PC-3 (cell line): ENCODE results near the gene LRRC8A. TPM values are rescaled to one million over a fixed set of nuclear protein-coding genes. Genes with fewer than 3 reads are reported as not detected.

Experiments
- ATAC-seq: fragments of 200-7000 bp; cut with Tn5 transposase; 2 replicates; pipeline ENCODE4 v1.9.1; 2020; ENCODE audit warnings: mild to moderate bottlenecking, moderate library complexity
- BruUV-seq: library from RNA; stranded (reverse); fragments of 400-500 nt; replicated peaks from 2 replicates; lab custom pipeline; 2021; lab: Mats Ljungman, UMichigan
- CTCF ChIA-PET: fragments of 300-600 bp; sonication (Branson Sonifier 250); formaldehyde crosslinking; loops from one replicate; lab custom pipeline; 2022; ENCODE audit warnings: antibody characterized with exemption; lab: Charles Lee
- POLR2A ChIA-PET: fragments of 300-600 bp; sonication (Branson Sonifier 250); formaldehyde crosslinking; loops from one replicate; lab custom pipeline; 2022; ENCODE audit warnings: antibody characterized with exemption; ENCODE audit not compliant: unreplicated experiment; lab: Charles Lee
- DNase-seq: peaks from one replicate; pipeline ENCODE4 v3.0.0-alpha.2; 2015
- H2AFZ ChIP-seq: fragments of 300-600 bp; sonication (generic); 2 replicates; pipeline ENCODE4 v1.6.0; 2016; ENCODE audit warnings: antibody characterized with exemption, low read length
- H3F3A ChIP-seq: fragments of 300-600 bp; sonication (generic); one replicate; pipeline ENCODE4 v1.6.0; 2017; ENCODE audit warnings: antibody characterized with exemption, low read length, control low read depth, mild to moderate bottlenecking; ENCODE audit not compliant: unreplicated experiment
- H3K27ac ChIP-seq: fragments of 300-600 bp; sonication (generic); 2 replicates; pipeline ENCODE4 v1.5.1; 2016; ENCODE audit warnings: mild to moderate bottlenecking, low read length
- H3K27me3 ChIP-seq: fragments of 300-600 bp; sonication (generic); 2 replicates; pipeline ENCODE4 v1.6.1; 2016; ENCODE audit warnings: low read length, mixed read lengths
- H3K36me3 ChIP-seq: fragments of 300-600 bp; sonication (generic); 2 replicates; pipeline ENCODE4 v1.6.1; 2016; ENCODE audit warnings: low read depth, mixed run types, low read length, mixed read lengths
- H3K4me1 ChIP-seq: fragments of 300-600 bp; sonication (generic); 2 replicates; pipeline ENCODE4 v1.5.1; 2016; ENCODE audit warnings: low read length; ENCODE audit not compliant: insufficient read depth
- H3K4me2 ChIP-seq: fragments of 300-600 bp; sonication (generic); 2 replicates; pipeline ENCODE4 v1.6.0; 2016; ENCODE audit warnings: low read length
- H3K4me3 ChIP-seq: fragments of 300-600 bp; sonication (generic); 2 replicates; pipeline ENCODE4 v1.5.1; 2016; ENCODE audit warnings: mild to moderate bottlenecking, low read length, mixed read lengths
- H3K79me2 ChIP-seq: fragments of 300-600 bp; sonication (generic); 2 replicates; pipeline ENCODE4 v1.6.1; 2017; ENCODE audit warnings: low read length, mixed read lengths
- H3K9ac ChIP-seq: fragments of 300-600 bp; sonication (generic); 2 replicates; pipeline ENCODE4 v1.6.0; 2016; ENCODE audit warnings: mild to moderate bottlenecking, low read length
- H3K9me2 ChIP-seq: fragments of 300-600 bp; sonication (generic); replicated peaks from 2 replicates; pipeline ENCODE4 v1.6.1; 2016; ENCODE audit warnings: mixed run types, low read length, mixed read lengths
- H3K9me3 ChIP-seq: fragments of 300-600 bp; sonication (generic); 2 replicates; pipeline ENCODE4 v1.6.1; 2016; ENCODE audit warnings: low read length, mixed read lengths
- H4K20me1 ChIP-seq: fragments of 300-600 bp; sonication (generic); 2 replicates; pipeline ENCODE4 v1.6.1; 2016; ENCODE audit warnings: low read length, mixed read lengths
- CTCF ChIP-seq: fragments of 300-600 bp; sonication (generic); conservative IDR thresholded peaks from 2 replicates; pipeline ENCODE4 v1.5.1; 2017; ENCODE audit warnings: antibody characterized with exemption, low read depth, mild to moderate bottlenecking, low read length
- EZH2 ChIP-seq: fragments of 300-600 bp; sonication (generic); IDR thresholded peaks from one replicate; pipeline ENCODE4 v1.6.1; 2017; ENCODE audit warnings: antibody characterized with exemption, mild to moderate bottlenecking, low read length; ENCODE audit not compliant: unreplicated experiment
- EZH2phosphoT487 ChIP-seq: fragments of 300-600 bp; sonication (generic); IDR thresholded peaks from 2 replicates; pipeline ENCODE4 v1.6.1; 2018; ENCODE audit warnings: mild to moderate bottlenecking, antibody characterized with exemption, low read length, borderline replicate concordance
- intact Hi-C: fragments of 100-400 bp; cut with micrococcal nuclease; formaldehyde crosslinking; loops from 2 replicates; pipeline ENCODE4 v1.9.0; 2023
- total RNA-seq: library from RNA; depleted of rRNA; stranded (reverse); fragments of >200 nt; gene quantifications from 2 replicates; pipeline ENCODE4 v1.2.3, GENCODE V29; 2014

Gene LRRC8A
- total RNA-seq, 1 experiment from 2014 or later: 65.5 TPM

- Histone ChIP-seq H3K27ac (no peak overlapping the region), H3K9me3 (no peaks in the 10 kb centered on the region), H3K79me2 (peaks cover 45% of the 10 kb centered on the region)
Observed at GRCh38 chr9:128877852-128878251, 4.1 kb upstream of the LRRC8A start.

GRCh38 chr9:128882677-128883603, 1.0 kb downstream of the LRRC8A start:
- TF ChIP-seq CTCF (no peak), EZH2phosphoT487 (no peak), EZH2 (no peak)
- H3K4me2 ChIP-seq: peak overlapping the region; percentile 99
- ATAC-seq: no peak
- ChIA-PET CTCF (interaction anchor here (1.0 kb wide), 1 partner anchor 145 kb away, joined by 3 read pairs; the partner anchor contains the start of gene SH3GLB2), POLR2A (no interaction called here)
- intact Hi-C loops: loop anchor here (5.0 kb wide), 1 partner anchor 34 kb away; no protein-coding TSS in a partner anchor
- H3K36me3 ChIP-seq: peaks cover 9% of the 10 kb centered on the region; the same call in 1 of the 2 replicates
- H3F3A ChIP-seq: no peaks in the 10 kb centered on the region
- peak overlapping the region; percentile 100 for H3K4me3 ChIP-seq
- H4K20me1 ChIP-seq: peaks cover 11% of the 10 kb centered on the region
- H3K4me1 ChIP-seq: peaks cover 24% of the 10 kb centered on the region
- peaks cover 75% of the 10 kb centered on the region for H3K79me2 ChIP-seq
- BruUV-seq: TSS peak; percentile 37
- DNase-seq: no peak
- no peaks in the 10 kb centered on the region for H3K27me3 ChIP-seq
- H3K9ac ChIP-seq: peak overlapping the region; percentile 92
- H2AFZ ChIP-seq: no peak overlapping the region
- peak overlapping the region; percentile 34; the same call in 1 of the 2 replicates for H3K27ac ChIP-seq
- no peaks in the 10 kb centered on the region for H3K9me2 ChIP-seq
- H3K9me3 ChIP-seq: no peaks in the 10 kb centered on the region

More at GRCh38 chr9:128877852-128878251, 4.1 kb upstream of the LRRC8A start:
- CTCF ChIA-PET: no interaction called here
- POLR2A ChIA-PET: no interaction called here
- DNase-seq (no peak), ATAC-seq (no peak)
- Histone ChIP-seq H3K4me2 (no peak overlapping the region), H4K20me1 (no peaks in the 10 kb centered on the region; the same call in 1 of the 2 replicates), H3K9me2 (no peaks in the 10 kb centered on the region), H3K4me3 (no peak overlapping the region), H3F3A (no peaks in the 10 kb centered on the region), H3K9ac (no peak overlapping the region), H3K36me3 (no peaks in the 10 kb centered on the region), H2AFZ (no peak overlapping the region), H3K4me1 (peaks cover 17% of the 10 kb centered on the region), H3K27me3 (no peaks in the 10 kb centered on the region)
- no TSS peak for BruUV-seq
- intact Hi-C loops: no loop called here
- TF ChIP-seq CTCF: no peak
- no peak for TF ChIP-seq EZH2phosphoT487
- TF ChIP-seq EZH2: no peak
